GM23338 (cell line): ENCODE measurements around the gene ZNHIT1. TPM values are rescaled to one million over a fixed set of nuclear protein-coding genes. Genes with fewer than 3 reads are reported as not detected.

ENCODE experiments used
- ATAC-seq: fragments of 200-7000 bp; cut with Tn5 transposase; 3 replicates; pipeline ENCODE4 v1.9.1; 2020
- DNase-seq: peaks from one replicate; pipeline ENCODE4 v3.0.0-alpha.2; 2015; ENCODE audit warnings: low spot score
- H2AFZ ChIP-seq: fragments of 200-600 bp; sonication (generic); 2 replicates; pipeline ENCODE4 v1.8.0; 2016; ENCODE audit warnings: antibody characterized with exemption, mild to moderate bottlenecking, moderate library complexity
- H3F3A ChIP-seq: fragments of 200-600 bp; sonication (generic); replicated peaks from 2 replicates; pipeline ENCODE4 v1.8.0; 2017; ENCODE audit warnings: antibody characterized with exemption, mixed run types, low read depth
- H3K27ac ChIP-seq: fragments of 200-600 bp; sonication (generic); 2 replicates; pipeline ENCODE4 v1.6.1; 2016; ENCODE audit warnings: low read depth
- H3K27me3 ChIP-seq: fragments of 200-600 bp; sonication (generic); 2 replicates; pipeline ENCODE4 v1.8.0; 2016; ENCODE audit warnings: mild to moderate bottlenecking, mixed run types, moderate library complexity; ENCODE audit not compliant: insufficient read depth
- H3K36me3 ChIP-seq: fragments of 200-600 bp; sonication (generic); 2 replicates; pipeline ENCODE4 v1.8.0; 2016; ENCODE audit warnings: mild to moderate bottlenecking; ENCODE audit not compliant: insufficient read depth
- H3K4me1 ChIP-seq: fragments of 200-600 bp; sonication (generic); 2 replicates; pipeline ENCODE4 v1.8.0; 2016; ENCODE audit warnings: mild to moderate bottlenecking, moderate library complexity; ENCODE audit not compliant: insufficient read depth
- H3K4me2 ChIP-seq: fragments of 200-600 bp; sonication (generic); 2 replicates; pipeline ENCODE4 v1.7.1; 2017; ENCODE audit warnings: mixed run types
- H3K4me3 ChIP-seq: fragments of 200-600 bp; sonication (generic); 2 replicates; pipeline ENCODE4 v1.6.1; 2016; ENCODE audit warnings: mixed run types
- H3K79me2 ChIP-seq: fragments of 200-600 bp; sonication (generic); replicated peaks from 2 replicates; pipeline ENCODE4 v1.8.0; 2017; ENCODE audit warnings: mild to moderate bottlenecking; ENCODE audit not compliant: insufficient read depth
- H3K9me2 ChIP-seq: fragments of 200-600 bp; sonication (generic); 2 replicates; pipeline ENCODE4 v1.8.0; 2017; ENCODE audit not compliant: insufficient read depth
- H4K20me1 ChIP-seq: fragments of 200-600 bp; sonication (generic); replicated peaks from 2 replicates; pipeline ENCODE4 v1.8.0; 2017; ENCODE audit warnings: mild to moderate bottlenecking; ENCODE audit not compliant: insufficient read depth
- H3K27ac Mint-ChIP-seq: 2 replicates; pipeline ENCODE4 v1.8.0; 2020; ENCODE audit warnings: inconsistent platforms, mild to moderate bottlenecking, moderate library complexity, mixed read lengths
- H3K27me3 Mint-ChIP-seq: 3 replicates; pipeline ENCODE4 v1.8.0; 2022; ENCODE audit warnings: low read depth, mild to moderate bottlenecking, moderate library complexity, mixed read lengths, inconsistent platforms; ENCODE audit not compliant: insufficient read depth, poor library complexity
- H3K36me3 Mint-ChIP-seq: 3 replicates; pipeline ENCODE4 v1.8.0; 2021; ENCODE audit warnings: low read depth, mild to moderate bottlenecking, inconsistent platforms, moderate library complexity, mixed read lengths
- H3K4me1 Mint-ChIP-seq: 3 replicates; pipeline ENCODE4 v1.8.0; 2020; ENCODE audit warnings: mild to moderate bottlenecking, inconsistent platforms, mixed read lengths
- H3K4me3 Mint-ChIP-seq: 3 replicates; pipeline ENCODE4 v1.8.0; 2021; ENCODE audit warnings: moderate library complexity, mild to moderate bottlenecking, inconsistent platforms, mixed read lengths
- H3K9me3 Mint-ChIP-seq: 3 replicates; pipeline ENCODE4 v1.8.0; 2020; ENCODE audit warnings: moderate library complexity, mild to moderate bottlenecking, inconsistent platforms, mixed read lengths
- JUNB ChIP-seq: IDR thresholded peaks from one replicate; pipeline ENCODE4 v1.6.1; 2016; ENCODE audit warnings: antibody characterized with exemption; ENCODE audit not compliant: unreplicated experiment
- POLR2AphosphoS5 ChIP-seq: IDR thresholded peaks from 2 replicates; pipeline ENCODE4 v1.6.1; 2016; ENCODE audit warnings: antibody characterized with exemption, low read depth
- STAT1 ChIP-seq: IDR thresholded peaks from one replicate; pipeline ENCODE4 v1.6.1; 2016; ENCODE audit warnings: antibody characterized with exemption; ENCODE audit not compliant: unreplicated experiment
- ZNF114 ChIP-seq: fragments of 250-450 bp; sonication (Bioruptor Pico); IDR thresholded peaks from 2 replicates; pipeline ENCODE4 v1.5.0; 2020; ENCODE audit warnings: mild to moderate bottlenecking, moderate library complexity
- ZNF331 ChIP-seq: fragments of 250-450 bp; sonication (Bioruptor Pico); IDR thresholded peaks from 2 replicates; pipeline ENCODE4 v1.5.0; 2020; ENCODE audit warnings: low read depth, mild to moderate bottlenecking, moderate library complexity
- polyA plus RNA-seq: library from polyadenylated mRNA; unstranded; fragments of >200 nt; fragmentation: Nextera tagmentation; extraction: Ambion mirVana; gene quantifications from 2 replicates; pipeline ENCODE4 v1.2.1, GENCODE V29; 2016
- total RNA-seq: library from RNA; depleted of rRNA; stranded (reverse); fragments of >200 nt; shearing (Covaris generic); gene quantifications from 2 replicates; pipeline ENCODE4 v1.2.3, GENCODE V29; 2014
- TF ChIP-seq, protein P1 (sequence below), 2 experiments: fragments of 200-600 bp in 1 of 2; sonication (generic) in 1 of 2; conservative IDR thresholded peaks; 2 replicates each; pipeline versions ENCODE4 v1.5.1 to v1.6.1; 2016 to 2017; ENCODE audit warnings: antibody characterized with exemption in 2 of 2, low read depth in 2 of 2, mild to moderate bottlenecking in 2 of 2, moderate library complexity in 1 of 2
- TF ChIP-seq, protein P2 (sequence below): IDR thresholded peaks from one replicate; pipeline ENCODE4 v1.6.1; 2018; ENCODE audit warnings: antibody characterized with exemption; ENCODE audit not compliant: unreplicated experiment

ZNHIT1 gene
- total and polyA plus RNA-seq, 2 experiments from 2014 or later, result 64.6 to 113 TPM

DNA sequence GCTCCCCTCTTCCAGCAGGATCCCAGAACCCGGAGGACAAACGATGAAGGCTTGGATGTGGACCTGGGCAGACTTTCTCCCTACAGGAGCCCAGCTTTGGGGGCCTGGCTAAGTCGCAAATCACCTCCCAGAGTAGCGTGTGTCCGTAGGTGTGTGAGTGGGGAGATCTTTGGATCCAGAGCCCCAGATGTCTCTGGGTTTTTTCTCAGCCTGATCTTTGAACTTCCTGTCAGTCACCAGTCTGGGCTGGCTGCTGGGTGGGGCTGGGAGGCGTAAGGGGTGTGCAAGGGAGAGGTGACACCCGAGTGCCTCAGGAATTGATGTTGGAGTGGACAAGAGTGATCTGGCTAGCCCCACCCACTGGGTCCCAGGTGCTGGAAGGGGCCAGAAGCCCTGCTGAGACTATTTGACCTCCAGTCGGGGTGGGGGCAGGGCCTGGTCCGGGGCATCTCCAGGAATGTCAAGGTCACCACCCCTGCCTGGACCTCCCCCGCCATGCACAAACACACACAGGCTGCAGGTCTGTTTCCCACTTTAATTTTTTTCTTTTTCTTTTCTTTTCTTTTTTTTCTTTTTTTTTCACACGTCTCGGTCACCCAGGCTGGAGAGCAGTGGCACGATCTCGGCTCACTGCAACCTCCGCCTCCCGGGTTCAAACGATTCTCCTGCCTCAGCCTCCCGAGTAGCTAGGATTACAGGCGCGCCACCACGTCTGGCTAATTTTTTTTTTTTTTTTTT is 16.9 kb upstream of the ZNHIT1 start, which contains the start of gene MOGAT3:
MOGAT3 (minus strand) TSS at position 175 of the 738 bp plus-strand sequence. CDS start 182 bp downstream, outside the sequence.
- Mint-ChIP-seq H3K27ac (no peak within 1 kb of the TSS), H3K4me3 (peak within 1 kb of the TSS; percentile 69), H3K9me3 (no peaks in the 10 kb centered on the region), H3K36me3 (no peaks in the 10 kb centered on the region), H3K4me1 (peaks cover 18% of the 10 kb centered on the region), H3K27me3 (peaks cover 20% of the 10 kb centered on the region)
- Histone ChIP-seq H3F3A (peaks cover 9% of the 10 kb centered on the region), H3K36me3 (no peaks in the 10 kb centered on the region), H3K79me2 (no peaks in the 10 kb centered on the region), H4K20me1 (no peaks in the 10 kb centered on the region), H3K27me3 (peaks cover 25% of the 10 kb centered on the region), H3K4me2 (peak within 1 kb of the TSS; percentile 86), H3K27ac (peak within 1 kb of the TSS; percentile 63; the same call in 1 of the 2 replicates), H3K4me1 (peaks cover 16% of the 10 kb centered on the region), H2AFZ (peak within 1 kb of the TSS; percentile 94), H3K9me2 (no peaks in the 10 kb centered on the region), H3K4me3 (peak within 1 kb of the TSS; percentile 68)
- TF ChIP-seq ZNF331 (no peak), JUNB (no peak), ZNF114 (no peak)
- peak; percentile 68 for DNase-seq
- ATAC-seq, result peak; percentile 34

DNA sequence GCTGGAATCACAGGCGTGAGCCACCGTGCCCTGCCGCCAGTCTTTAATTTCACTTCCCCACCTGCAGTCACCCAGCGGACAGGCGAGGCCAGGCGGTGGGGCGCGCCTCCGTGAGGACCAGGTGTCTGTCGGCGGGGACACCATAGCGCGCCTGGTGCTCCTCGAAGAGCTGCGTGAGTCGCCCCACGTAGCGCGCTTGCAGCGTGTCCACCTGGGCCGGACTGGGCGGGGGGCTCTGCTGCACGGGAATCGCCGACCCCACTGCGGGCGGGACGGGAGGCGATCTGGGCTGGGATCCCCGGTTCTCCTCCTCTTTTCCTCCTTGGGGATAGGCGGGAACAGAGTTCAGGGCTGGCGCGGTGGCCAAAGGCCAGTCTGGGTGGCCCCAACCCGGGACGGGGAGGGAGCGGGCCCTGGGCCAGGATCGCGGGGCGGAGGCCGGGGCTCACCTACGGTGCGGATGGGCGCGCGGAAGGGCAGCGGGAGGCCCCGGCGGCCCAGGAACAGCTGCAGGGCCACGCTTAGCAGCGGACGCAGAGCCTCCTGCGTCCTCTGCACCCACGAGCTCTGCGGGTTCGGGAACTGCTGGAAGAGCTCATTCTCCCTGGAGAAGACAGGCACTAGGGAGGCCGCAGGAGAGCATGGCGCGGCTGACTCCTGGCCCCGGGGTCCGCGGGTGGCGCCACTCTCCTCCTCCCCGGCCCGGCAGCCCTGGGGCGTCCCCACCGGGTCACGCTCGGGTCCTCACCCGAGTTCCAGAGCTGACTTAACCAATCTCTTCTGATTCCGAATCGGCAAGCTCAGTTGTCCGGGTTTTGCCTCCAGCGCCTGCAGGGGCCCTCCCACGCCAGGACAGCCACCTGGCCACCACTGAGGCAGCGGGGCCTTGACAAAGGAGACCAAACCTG is 16.0 kb upstream of the ZNHIT1 start:
- H3K27ac ChIP-seq, result no peak overlapping the region
- no peaks in the 10 kb centered on the region for H4K20me1 ChIP-seq
- H3K4me3 Mint-ChIP-seq, result peak overlapping the region; percentile 69
- DNase-seq (peak; percentile 64), ATAC-seq (peak; percentile 72)
- H3K9me3 Mint-ChIP-seq, result no peaks in the 10 kb centered on the region
- no peak overlapping the region for H3K27ac Mint-ChIP-seq
- H3K36me3 Mint-ChIP-seq, result peaks cover 2% of the 10 kb centered on the region; the same call in 1 of the 3 replicates
- no peaks in the 10 kb centered on the region for H3K79me2 ChIP-seq
- H3F3A ChIP-seq, result peaks cover 9% of the 10 kb centered on the region
- H3K27me3 ChIP-seq, result peaks cover 25% of the 10 kb centered on the region
- peak overlapping the region; percentile 93 for H2AFZ ChIP-seq
- no peaks in the 10 kb centered on the region for H3K36me3 ChIP-seq
- peaks cover 18% of the 10 kb centered on the region for H3K4me1 Mint-ChIP-seq
- H3K4me1 ChIP-seq, result peaks cover 16% of the 10 kb centered on the region
- H3K9me2 ChIP-seq, result no peaks in the 10 kb centered on the region
- peak overlapping the region; percentile 86 for H3K4me2 ChIP-seq
- peaks cover 20% of the 10 kb centered on the region for H3K27me3 Mint-ChIP-seq
- TF ChIP-seq ZNF114 (no peak), ZNF331 (no peak), STAT1 (no peak), POLR2AphosphoS5 (0 out of 2 replicates have a peak, but pooled peaks have one; percentile 31)
- TF ChIP-seq, protein P1, sequence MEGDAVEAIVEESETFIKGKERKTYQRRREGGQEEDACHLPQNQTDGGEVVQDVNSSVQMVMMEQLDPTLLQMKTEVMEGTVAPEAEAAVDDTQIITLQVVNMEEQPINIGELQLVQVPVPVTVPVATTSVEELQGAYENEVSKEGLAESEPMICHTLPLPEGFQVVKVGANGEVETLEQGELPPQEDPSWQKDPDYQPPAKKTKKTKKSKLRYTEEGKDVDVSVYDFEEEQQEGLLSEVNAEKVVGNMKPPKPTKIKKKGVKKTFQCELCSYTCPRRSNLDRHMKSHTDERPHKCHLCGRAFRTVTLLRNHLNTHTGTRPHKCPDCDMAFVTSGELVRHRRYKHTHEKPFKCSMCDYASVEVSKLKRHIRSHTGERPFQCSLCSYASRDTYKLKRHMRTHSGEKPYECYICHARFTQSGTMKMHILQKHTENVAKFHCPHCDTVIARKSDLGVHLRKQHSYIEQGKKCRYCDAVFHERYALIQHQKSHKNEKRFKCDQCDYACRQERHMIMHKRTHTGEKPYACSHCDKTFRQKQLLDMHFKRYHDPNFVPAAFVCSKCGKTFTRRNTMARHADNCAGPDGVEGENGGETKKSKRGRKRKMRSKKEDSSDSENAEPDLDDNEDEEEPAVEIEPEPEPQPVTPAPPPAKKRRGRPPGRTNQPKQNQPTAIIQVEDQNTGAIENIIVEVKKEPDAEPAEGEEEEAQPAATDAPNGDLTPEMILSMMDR (conservative IDR thresholded peaks at IDR 0.05; ENCODE audit: low read depth in 2 of 2), result no peak
- TF ChIP-seq, protein P2, sequence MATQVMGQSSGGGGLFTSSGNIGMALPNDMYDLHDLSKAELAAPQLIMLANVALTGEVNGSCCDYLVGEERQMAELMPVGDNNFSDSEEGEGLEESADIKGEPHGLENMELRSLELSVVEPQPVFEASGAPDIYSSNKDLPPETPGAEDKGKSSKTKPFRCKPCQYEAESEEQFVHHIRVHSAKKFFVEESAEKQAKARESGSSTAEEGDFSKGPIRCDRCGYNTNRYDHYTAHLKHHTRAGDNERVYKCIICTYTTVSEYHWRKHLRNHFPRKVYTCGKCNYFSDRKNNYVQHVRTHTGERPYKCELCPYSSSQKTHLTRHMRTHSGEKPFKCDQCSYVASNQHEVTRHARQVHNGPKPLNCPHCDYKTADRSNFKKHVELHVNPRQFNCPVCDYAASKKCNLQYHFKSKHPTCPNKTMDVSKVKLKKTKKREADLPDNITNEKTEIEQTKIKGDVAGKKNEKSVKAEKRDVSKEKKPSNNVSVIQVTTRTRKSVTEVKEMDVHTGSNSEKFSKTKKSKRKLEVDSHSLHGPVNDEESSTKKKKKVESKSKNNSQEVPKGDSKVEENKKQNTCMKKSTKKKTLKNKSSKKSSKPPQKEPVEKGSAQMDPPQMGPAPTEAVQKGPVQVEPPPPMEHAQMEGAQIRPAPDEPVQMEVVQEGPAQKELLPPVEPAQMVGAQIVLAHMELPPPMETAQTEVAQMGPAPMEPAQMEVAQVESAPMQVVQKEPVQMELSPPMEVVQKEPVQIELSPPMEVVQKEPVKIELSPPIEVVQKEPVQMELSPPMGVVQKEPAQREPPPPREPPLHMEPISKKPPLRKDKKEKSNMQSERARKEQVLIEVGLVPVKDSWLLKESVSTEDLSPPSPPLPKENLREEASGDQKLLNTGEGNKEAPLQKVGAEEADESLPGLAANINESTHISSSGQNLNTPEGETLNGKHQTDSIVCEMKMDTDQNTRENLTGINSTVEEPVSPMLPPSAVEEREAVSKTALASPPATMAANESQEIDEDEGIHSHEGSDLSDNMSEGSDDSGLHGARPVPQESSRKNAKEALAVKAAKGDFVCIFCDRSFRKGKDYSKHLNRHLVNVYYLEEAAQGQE, result no peak
- peak overlapping the region; percentile 68 for H3K4me3 ChIP-seq
